ENCODE results near the gene VWA8.

VWA8 gene

DNA sequence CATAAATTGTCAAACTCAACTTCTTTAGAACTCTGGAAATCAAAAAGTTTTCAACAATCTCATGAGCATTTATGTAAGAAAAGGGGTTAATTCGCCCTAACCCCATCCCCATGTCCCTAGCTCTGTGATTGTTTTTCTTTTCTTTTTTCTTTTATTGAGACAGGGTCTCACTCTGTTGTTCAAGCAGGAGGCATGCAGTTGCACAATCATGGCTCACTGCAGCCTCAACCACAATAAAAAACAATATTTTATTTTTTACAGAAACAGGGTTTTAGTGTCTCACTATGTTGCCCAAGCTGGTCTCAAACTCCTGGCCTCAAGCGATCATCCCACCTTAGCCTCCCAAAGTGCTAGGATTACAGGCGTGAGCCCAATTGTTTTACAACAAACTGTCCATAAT lies 16.7 kb downstream of the VWA8 start:
- 0 out of 2 replicates have a peak, but pooled peaks cover 3% of the 10 kb centered on the region for H3K4me1 ChIP-seq (ENCODE audit: control insufficient read depth, insufficient read depth, low read length)
- ChIA-PET POLR2A (no interaction called here), CTCF (interaction anchor here (0.6 kb wide), 1 partner anchor 1718 kb away, joined by 3 read pairs; no protein-coding TSS in a partner anchor)
- no peak overlapping the region for H3K27ac ChIP-seq (ENCODE audit: extremely low read depth, low read depth, low read length)
- H3K9me3 ChIP-seq (ENCODE audit: control insufficient read depth, insufficient read depth, low read depth, low read length): no peaks in the 10 kb centered on the region
- H3K4me3 ChIP-seq (ENCODE audit: low read depth, low read length): no peak overlapping the region
- TF ChIP-seq ZNF146 (tag by site-specific recombination; IDR thresholded peaks at IDR 0.05): no peak
- TF ChIP-seq ZNF660 (tag by site-specific recombination; IDR thresholded peaks at IDR 0.05): no peak
- TF ChIP-seq, protein P1, sequence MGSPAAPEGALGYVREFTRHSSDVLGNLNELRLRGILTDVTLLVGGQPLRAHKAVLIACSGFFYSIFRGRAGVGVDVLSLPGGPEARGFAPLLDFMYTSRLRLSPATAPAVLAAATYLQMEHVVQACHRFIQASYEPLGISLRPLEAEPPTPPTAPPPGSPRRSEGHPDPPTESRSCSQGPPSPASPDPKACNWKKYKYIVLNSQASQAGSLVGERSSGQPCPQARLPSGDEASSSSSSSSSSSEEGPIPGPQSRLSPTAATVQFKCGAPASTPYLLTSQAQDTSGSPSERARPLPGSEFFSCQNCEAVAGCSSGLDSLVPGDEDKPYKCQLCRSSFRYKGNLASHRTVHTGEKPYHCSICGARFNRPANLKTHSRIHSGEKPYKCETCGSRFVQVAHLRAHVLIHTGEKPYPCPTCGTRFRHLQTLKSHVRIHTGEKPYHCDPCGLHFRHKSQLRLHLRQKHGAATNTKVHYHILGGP (tag by site-specific recombination; IDR thresholded peaks at IDR 0.05): no peak
- no peak for TF ChIP-seq KLF8 (tag by site-specific recombination; IDR thresholded peaks at IDR 0.05)
- no peak for TF ChIP-seq ZNF133 (tag by site-specific recombination; IDR thresholded peaks at IDR 0.05)
- TF ChIP-seq, protein P2, sequence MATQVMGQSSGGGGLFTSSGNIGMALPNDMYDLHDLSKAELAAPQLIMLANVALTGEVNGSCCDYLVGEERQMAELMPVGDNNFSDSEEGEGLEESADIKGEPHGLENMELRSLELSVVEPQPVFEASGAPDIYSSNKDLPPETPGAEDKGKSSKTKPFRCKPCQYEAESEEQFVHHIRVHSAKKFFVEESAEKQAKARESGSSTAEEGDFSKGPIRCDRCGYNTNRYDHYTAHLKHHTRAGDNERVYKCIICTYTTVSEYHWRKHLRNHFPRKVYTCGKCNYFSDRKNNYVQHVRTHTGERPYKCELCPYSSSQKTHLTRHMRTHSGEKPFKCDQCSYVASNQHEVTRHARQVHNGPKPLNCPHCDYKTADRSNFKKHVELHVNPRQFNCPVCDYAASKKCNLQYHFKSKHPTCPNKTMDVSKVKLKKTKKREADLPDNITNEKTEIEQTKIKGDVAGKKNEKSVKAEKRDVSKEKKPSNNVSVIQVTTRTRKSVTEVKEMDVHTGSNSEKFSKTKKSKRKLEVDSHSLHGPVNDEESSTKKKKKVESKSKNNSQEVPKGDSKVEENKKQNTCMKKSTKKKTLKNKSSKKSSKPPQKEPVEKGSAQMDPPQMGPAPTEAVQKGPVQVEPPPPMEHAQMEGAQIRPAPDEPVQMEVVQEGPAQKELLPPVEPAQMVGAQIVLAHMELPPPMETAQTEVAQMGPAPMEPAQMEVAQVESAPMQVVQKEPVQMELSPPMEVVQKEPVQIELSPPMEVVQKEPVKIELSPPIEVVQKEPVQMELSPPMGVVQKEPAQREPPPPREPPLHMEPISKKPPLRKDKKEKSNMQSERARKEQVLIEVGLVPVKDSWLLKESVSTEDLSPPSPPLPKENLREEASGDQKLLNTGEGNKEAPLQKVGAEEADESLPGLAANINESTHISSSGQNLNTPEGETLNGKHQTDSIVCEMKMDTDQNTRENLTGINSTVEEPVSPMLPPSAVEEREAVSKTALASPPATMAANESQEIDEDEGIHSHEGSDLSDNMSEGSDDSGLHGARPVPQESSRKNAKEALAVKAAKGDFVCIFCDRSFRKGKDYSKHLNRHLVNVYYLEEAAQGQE (tag by site-specific recombination; IDR thresholded peaks at IDR 0.05): no peak
- no peak for TF ChIP-seq ZNF211 (tag by site-specific recombination; IDR thresholded peaks at IDR 0.05; ENCODE audit: low read depth)
- no peak for TF ChIP-seq KLF7 (tag by site-specific recombination; IDR thresholded peaks at IDR 0.05; ENCODE audit: borderline replicate concordance)
- TF ChIP-seq TRIM28 (IDR thresholded peaks at IDR 0.05; ENCODE audit: borderline replicate concordance, low read length): no peak
- no peak for TF ChIP-seq ZNF175 (tag by site-specific recombination; IDR thresholded peaks at IDR 0.05)
- no peak for TF ChIP-seq ZBTB8A (tag by site-specific recombination; IDR thresholded peaks at IDR 0.05)
- peaks cover 0 to 10% of the 10 kb centered on the region in 2 experiments; a peak in 1 of 3 replicates for H3K36me3 ChIP-seq (ENCODE audit: control insufficient read depth in 2 of 2, insufficient read depth in 1 of 2, low read length in 2 of 2)

DNA sequence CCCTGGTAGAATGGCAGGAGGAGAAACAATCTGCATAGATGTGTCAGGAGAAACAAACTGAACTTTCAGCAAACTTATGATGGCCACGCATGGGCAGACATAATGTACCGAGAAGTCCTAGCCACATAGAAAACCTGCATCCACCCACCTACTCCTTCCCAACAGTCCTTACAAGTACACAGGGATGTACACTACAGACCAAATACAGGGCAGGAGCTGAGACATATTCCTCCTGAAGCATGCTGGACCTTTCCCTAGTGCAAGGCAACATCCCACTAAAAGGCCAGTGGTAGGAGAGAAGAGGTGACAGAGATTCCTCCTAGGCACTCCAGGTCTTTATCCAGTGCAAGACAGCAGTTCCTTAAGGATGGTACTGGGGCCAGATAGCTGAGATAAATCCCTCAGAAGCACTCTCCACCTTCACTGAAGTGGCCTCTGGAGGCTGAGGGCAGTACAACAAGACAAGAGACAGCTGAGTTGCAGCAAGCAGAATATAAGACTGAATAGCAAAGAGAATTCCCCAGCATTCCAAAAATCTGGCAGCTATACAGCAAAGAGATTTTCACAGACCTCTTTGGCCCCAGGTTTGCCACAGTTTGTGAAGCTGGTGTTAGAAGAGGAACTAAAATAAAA lies 18.3 kb downstream of the VWA8 start:
- ChIA-PET CTCF (interaction anchor here (0.6 to 1.2 kb wide), 7 partner anchors 11 to 928 kb away, joined by 3 to 5 read pairs (median 3); no protein-coding TSS in a partner anchor), POLR2A (interaction anchor here (0.8 kb wide), 1 partner anchor 22 kb away, joined by 3 read pairs; no protein-coding TSS in a partner anchor)
- H3K4me1 ChIP-seq (ENCODE audit: control insufficient read depth, insufficient read depth, low read length): 0 out of 2 replicates have a peak, but pooled peaks cover 5% of the 10 kb centered on the region
- H3K27ac ChIP-seq (ENCODE audit: extremely low read depth, low read depth, low read length): no peak overlapping the region
- no peak overlapping the region for H3K4me3 ChIP-seq (ENCODE audit: low read depth, low read length)
- H3K9me3 ChIP-seq (ENCODE audit: control insufficient read depth, insufficient read depth, low read depth, low read length): no peaks in the 10 kb centered on the region
- TF ChIP-seq ZNF600 (tag by site-specific recombination; IDR thresholded peaks at IDR 0.05) (0 out of 2 replicates have a peak, but pooled peaks have one; percentile 9), ZNF133 (tag by site-specific recombination; IDR thresholded peaks at IDR 0.05) (no peak), IKZF3 (tag by site-specific recombination; IDR thresholded peaks at IDR 0.05) (0 out of 2 replicates have a peak, but pooled peaks have one; percentile 16), PRDM1 (tag by site-specific recombination; IDR thresholded peaks at IDR 0.05) (peak; percentile 26; the same call in 1 of the 2 replicates)
- H3K36me3 ChIP-seq (ENCODE audit: control insufficient read depth in 2 of 2, insufficient read depth in 1 of 2, low read length in 2 of 2): peaks cover 0 to 7% of the 10 kb centered on the region in 2 experiments; a peak in 1 of 3 replicates

DNA sequence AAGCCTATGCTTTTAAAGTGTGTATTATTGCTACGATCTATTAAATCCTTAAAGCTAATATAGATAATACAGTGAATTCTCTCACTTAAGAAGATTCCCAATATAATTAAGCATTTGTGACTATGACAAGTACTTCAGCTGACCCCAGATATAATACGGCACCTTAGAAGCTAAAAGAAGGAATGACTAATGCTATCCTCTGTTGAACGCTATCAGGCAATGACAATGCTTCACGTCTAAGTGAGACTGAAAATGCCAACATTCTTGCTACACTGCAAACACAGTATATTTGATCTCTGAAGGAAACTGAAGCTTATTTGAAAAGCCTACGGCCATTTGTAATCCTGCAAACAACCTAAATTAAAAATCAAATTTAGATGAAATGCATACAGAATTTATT lies 19.7 kb downstream of the VWA8 start:
- Histone ChIP-seq H3K36me3 (ENCODE audit: control insufficient read depth in 2 of 2, insufficient read depth in 1 of 2, low read length in 2 of 2) (no peaks in the 10 kb centered on the region), H3K27ac (ENCODE audit: extremely low read depth, low read depth, low read length) (no peak overlapping the region), H3K4me1 (ENCODE audit: control insufficient read depth, insufficient read depth, low read length) (0 out of 2 replicates have a peak, but pooled peaks cover 5% of the 10 kb centered on the region), H3K9me3 (ENCODE audit: control insufficient read depth, insufficient read depth, low read depth, low read length) (no peaks in the 10 kb centered on the region), H3K4me3 (ENCODE audit: low read depth, low read length) (no peak overlapping the region)
- POLR2A ChIA-PET: no interaction called here
- TF ChIP-seq YY1 (tag by site-specific recombination; IDR thresholded peaks at IDR 0.05): no peak
- TF ChIP-seq, protein P3, sequence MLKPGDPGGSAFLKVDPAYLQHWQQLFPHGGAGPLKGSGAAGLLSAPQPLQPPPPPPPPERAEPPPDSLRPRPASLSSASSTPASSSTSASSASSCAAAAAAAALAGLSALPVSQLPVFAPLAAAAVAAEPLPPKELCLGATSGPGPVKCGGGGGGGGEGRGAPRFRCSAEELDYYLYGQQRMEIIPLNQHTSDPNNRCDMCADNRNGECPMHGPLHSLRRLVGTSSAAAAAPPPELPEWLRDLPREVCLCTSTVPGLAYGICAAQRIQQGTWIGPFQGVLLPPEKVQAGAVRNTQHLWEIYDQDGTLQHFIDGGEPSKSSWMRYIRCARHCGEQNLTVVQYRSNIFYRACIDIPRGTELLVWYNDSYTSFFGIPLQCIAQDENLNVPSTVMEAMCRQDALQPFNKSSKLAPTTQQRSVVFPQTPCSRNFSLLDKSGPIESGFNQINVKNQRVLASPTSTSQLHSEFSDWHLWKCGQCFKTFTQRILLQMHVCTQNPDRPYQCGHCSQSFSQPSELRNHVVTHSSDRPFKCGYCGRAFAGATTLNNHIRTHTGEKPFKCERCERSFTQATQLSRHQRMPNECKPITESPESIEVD (tag by site-specific recombination; IDR thresholded peaks at IDR 0.05): 0 out of 2 replicates have a peak, but pooled peaks have one; percentile 4
- CTCF ChIA-PET: interaction anchor here (0.7 kb wide), 1 partner anchor 1376 kb away, joined by 5 read pairs; no protein-coding TSS in a partner anchor
